Neutrophil (primary cell): Measurements from ENCODE around the gene SPATA20.

Experiments
- H3K27ac ChIP-seq: fragments of 200-600 bp; sonication (generic); 2 replicates; pipeline ENCODE4 v1.5.1; 2016; ENCODE audit warnings: mild to moderate bottlenecking, moderate library complexity
- H3K27me3 ChIP-seq: fragments of 200-600 bp; sonication (generic); 2 replicates; pipeline ENCODE4 v1.6.0; 2016; ENCODE audit warnings: mild to moderate bottlenecking
- H3K36me3 ChIP-seq: fragments of 200-600 bp; sonication (generic); 2 replicates; pipeline ENCODE4 v1.5.1; 2017
- H3K4me1 ChIP-seq, 2 experiments: fragments of 200-600 bp in 1 of 2; sonication (generic) in 1 of 2; 1 replicate in 1 of 2; 2 replicates in 1 of 2; pipeline versions ENCODE4 v1.5.1 to v1.6.1; 2013 to 2016; ENCODE audit warnings: low read depth in 1 of 2, low read length in 1 of 2, mild to moderate bottlenecking in 1 of 2, moderate library complexity in 1 of 2; ENCODE audit not compliant: control insufficient read depth in 1 of 2, insufficient read depth in 1 of 2
- H3K4me3 ChIP-seq, 2 experiments: fragments of 200-600 bp in 1 of 2; sonication (generic) in 1 of 2; 1 replicate in 1 of 2; 2 replicates in 1 of 2; pipeline ENCODE4 v1.5.1; 2013 to 2016; ENCODE audit warnings: low read depth in 1 of 2, low read length in 1 of 2, mild to moderate bottlenecking in 1 of 2, moderate library complexity in 1 of 2
- H3K9me3 ChIP-seq: fragments of 200-600 bp; sonication (generic); 2 replicates; pipeline ENCODE4 v1.5.1; 2016
- CTCF ChIP-seq: fragments of 200-600 bp; sonication (generic); IDR thresholded peaks from 2 replicates; pipeline ENCODE4 v1.5.1; 2016; ENCODE audit warnings: antibody characterized with exemption

Gene SPATA20

GRCh38 chr17:50546701-50547034 lies 306 bp upstream of the SPATA20 start:
- H3K4me1 ChIP-seq: peaks cover 18 to 19% of the 10 kb centered on the region in 2 experiments
- H3K9me3 ChIP-seq: no peaks in the 10 kb centered on the region
- H3K4me3 ChIP-seq: peak overlapping the region; percentile 53

GRCh38 chr17:50547736-50548083 lies 736 bp downstream of the SPATA20 start:
- no peaks in the 10 kb centered on the region for H3K36me3 ChIP-seq
- TF ChIP-seq CTCF: no peak
- peaks cover 32% of the 10 kb centered on the region for H3K27me3 ChIP-seq
- H3K27ac ChIP-seq: no peak overlapping the region
- H3K4me1 ChIP-seq: peaks cover 11 to 14% of the 10 kb centered on the region in 2 experiments
- H3K4me3 ChIP-seq: no peak overlapping the region
- no peaks in the 10 kb centered on the region for H3K9me3 ChIP-seq

More at GRCh38 chr17:50546701-50547034, 306 bp upstream of the SPATA20 start:
- H3K36me3 ChIP-seq: no peaks in the 10 kb centered on the region
- H3K27ac ChIP-seq: peak overlapping the region; percentile 27
- peaks cover 32% of the 10 kb centered on the region for H3K27me3 ChIP-seq
- no peak for TF ChIP-seq CTCF

GRCh38 chr17:50548831-50549230 lies 1.9 kb downstream of the SPATA20 start:
- Histone ChIP-seq H3K4me1 (peaks cover 11 to 13% of the 10 kb centered on the region in 2 experiments), H3K36me3 (no peaks in the 10 kb centered on the region), H3K4me3 (no peak overlapping the region), H3K27ac (no peak overlapping the region), H3K9me3 (no peaks in the 10 kb centered on the region), H3K27me3 (peaks cover 31% of the 10 kb centered on the region)
- no peak for TF ChIP-seq CTCF

- Histone ChIP-seq H3K9me3 (no peaks in the 10 kb centered on the region), H3K27me3 (peaks cover 25% of the 10 kb centered on the region), H3K4me1 (peaks cover 11 to 13% of the 10 kb centered on the region in 2 experiments), H3K4me3 (no peak overlapping the region), H3K27ac (no peak overlapping the region), H3K36me3 (no peaks in the 10 kb centered on the region)
- no peak for TF ChIP-seq CTCF
Measured at GRCh38 chr17:50549256-50549941, 2.4 kb downstream of the SPATA20 start.

GRCh38 chr17:50549969-50550368 lies 3.0 kb downstream of the SPATA20 start:
- Histone ChIP-seq H3K4me3 (no peak overlapping the region), H3K9me3 (no peaks in the 10 kb centered on the region), H3K36me3 (no peaks in the 10 kb centered on the region), H3K4me1 (peaks cover 11 to 13% of the 10 kb centered on the region in 2 experiments), H3K27me3 (peaks cover 19% of the 10 kb centered on the region), H3K27ac (no peak overlapping the region)
- TF ChIP-seq CTCF: no peak
